SK-N-MC (cell line): Measurements from ENCODE around the gene TADA2B.

Experiments used
- EZH2 ChIP-seq: fragments of 200-600 bp; sonication (generic); IDR thresholded peaks from one replicate; pipeline ENCODE4 v1.6.1; 2017; ENCODE audit warnings: antibody characterized with exemption
- POLR2AphosphoS5 ChIP-seq: IDR thresholded peaks from 2 replicates; pipeline ENCODE4 v1.6.1; 2012; ENCODE audit warnings: mild to moderate bottlenecking, low read depth, low read length, borderline replicate concordance

DNA sequence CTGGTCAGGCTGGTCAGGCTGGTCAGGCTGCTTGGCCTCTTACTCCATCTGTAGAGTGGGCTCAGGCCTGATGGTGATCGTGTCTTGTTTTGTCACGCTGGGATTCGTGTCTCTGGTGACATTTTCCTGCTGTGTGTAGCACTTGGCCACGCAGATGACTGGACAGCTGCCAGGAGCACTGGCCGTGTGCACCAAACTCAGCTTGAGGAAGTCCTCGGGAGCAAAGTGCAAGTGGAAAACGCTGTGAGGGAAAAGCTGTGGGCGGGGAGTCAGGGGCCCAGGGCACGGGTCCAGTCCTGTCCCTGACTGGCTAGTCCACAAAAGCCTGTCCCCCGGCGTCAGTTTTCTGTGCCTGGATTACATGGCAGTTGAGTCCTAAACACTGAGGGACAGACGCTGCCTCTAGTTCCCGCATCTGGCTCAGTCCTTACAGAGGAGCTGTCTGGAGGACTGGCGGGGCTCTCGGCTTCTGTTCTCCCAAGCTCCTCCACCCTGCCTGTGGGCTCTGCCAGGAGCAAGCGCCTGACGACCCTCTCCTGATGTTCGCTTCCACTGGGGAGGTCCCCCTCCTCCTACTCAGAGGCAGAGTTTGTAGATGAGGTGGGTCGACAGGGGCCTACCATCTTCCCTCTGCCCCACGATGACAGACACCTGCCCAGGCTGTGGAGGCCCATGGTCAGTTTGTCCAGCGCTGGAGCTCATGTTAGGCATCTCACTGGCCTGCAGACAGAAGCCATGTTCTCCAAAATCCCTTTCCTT is 60.6 kb downstream of the TADA2B start:
- TF ChIP-seq EZH2 (no peak), POLR2AphosphoS5 (no peak)
